Transverse colon (tissue), 4 donors: ENCODE data around the gene SPIN1. TPM values are rescaled to one million over a fixed set of nuclear protein-coding genes. Genes with fewer than 3 reads are reported as not detected.

Source experiments
- DNase-seq: peaks from one replicate; pipeline ENCODE4 v3.0.0-alpha.2; 2019
- H3K27ac ChIP-seq, 4 donors: fragments of 200-600 bp; sonication (generic); 2 replicates each; pipeline ENCODE4 v1.5.1; 2016 to 2018; ENCODE audit warnings: inconsistent platforms in 4 of 4
- H3K27me3 ChIP-seq: fragments of 200-600 bp; sonication (generic); 2 replicates; pipeline ENCODE4 v1.5.1; 2017; ENCODE audit warnings: inconsistent platforms
- H3K36me3 ChIP-seq, 4 donors: fragments of 200-600 bp; sonication (generic); 2 replicates each; pipeline ENCODE4 v1.5.1; 2017 to 2019; ENCODE audit warnings: inconsistent platforms in 4 of 4
- H3K4me1 ChIP-seq, 4 donors: fragments of 200-600 bp; sonication (generic); 2 replicates each; pipeline ENCODE4 v1.5.1; 2017 to 2020; ENCODE audit warnings: inconsistent platforms in 4 of 4
- H3K4me3 ChIP-seq, 4 donors: fragments of 200-600 bp; sonication (generic); 1 replicate in 1 of 4; 2 replicates in 3 of 4; pipeline versions ENCODE4 v1.5.1 to v1.6.1; 2017 to 2019; ENCODE audit warnings: inconsistent platforms in 4 of 4
- H3K9me3 ChIP-seq, 2 donors: fragments of 200-600 bp; sonication (generic); 2 replicates each; pipeline ENCODE4 v1.5.1; 2017 to 2019; ENCODE audit warnings: inconsistent platforms in 2 of 2
- CTCF ChIP-seq, 5 experiments: fragments of 200-600 bp in 3 of 5; fragments of 450-650 bp in 2 of 5; sonication (generic) in 3 of 5; IDR thresholded peaks; 1 replicate in 2 of 5; 2 replicates in 3 of 5; pipeline ENCODE4 v1.5.1; 2016 to 2017; ENCODE audit warnings: antibody characterized with exemption in 5 of 5, inconsistent platforms in 3 of 5, mild to moderate bottlenecking in 2 of 5, moderate library complexity in 1 of 5
- EP300 ChIP-seq: sonication (generic); formaldehyde crosslinking; IDR thresholded peaks from one replicate; pipeline ENCODE4 v1.6.1; 2017; ENCODE audit warnings: antibody characterized with exemption, low read depth
- POLR2A ChIP-seq: fragments of 450-650 bp; IDR thresholded peaks from one replicate; pipeline ENCODE4 v1.6.1; 2016; ENCODE audit warnings: antibody characterized with exemption, mild to moderate bottlenecking, moderate library complexity
- POLR2AphosphoS5 ChIP-seq, 3 donors: sonication (generic); formaldehyde crosslinking; IDR thresholded peaks; one replicate each; pipeline ENCODE4 v1.6.1; 2016; ENCODE audit warnings: antibody characterized with exemption in 3 of 3
- WGBS, 2 donors: methylation state at CpG; one replicate each; pipeline ENCODE4 v1.1.5; 2018; ENCODE audit warnings: low coverage in 1 of 2; 5-methylcytosine and 5-hydroxymethylcytosine counted together
- in situ Hi-C, 4 donors: fragments of 200-750 bp; cut with MboI; loops; one replicate each; pipeline versions ENCODE4 v1.15.0 to v1.15.1; 2017; ENCODE audit warnings: low sequenced_read_pairs in 3 of 4, low pct_ligation_motif_present in 1 of 4, low pct_unique_long_range_greater_than_20kb in 1 of 4
- intact Hi-C: fragments of 100-400 bp; cut with DNase I; formaldehyde crosslinking; loops from one replicate; pipeline ENCODE4 v1.15.1; 2023; ENCODE audit warnings: low total_unique reads
- total RNA-seq, 4 donors: library from RNA; depleted of rRNA; stranded (reverse); fragments of >200 nt; gene quantifications; one replicate each; pipeline ENCODE4 v1.1.0, GENCODE V29; 2016

The SPIN1 gene
- total RNA-seq, 4 donors from 2014 or later: 33.7 to 72.4 (median 57.3) TPM

GRCh38 chr9:88437210-88438146 lies 49.2 kb downstream of the SPIN1 start:
- H3K4me3 ChIP-seq: no peak overlapping the region
- DNase-seq: no peak
- in situ Hi-C loops (no loop called here), intact Hi-C loops (no loop called here)
- peaks cover 0 to 28% (median 6%) of the 10 kb centered on the region in 4 donors for H3K36me3 ChIP-seq
- WGBS, 2 donors: 83 to 86% methylated on average over 10 to 13 of the region's 13 CpGs
- H3K27me3 ChIP-seq: no peaks in the 10 kb centered on the region
- peak overlapping the region in 3 of 4 donors; percentile 9 to 61 (median 30) for H3K27ac ChIP-seq
- TF ChIP-seq EP300: no peak
- TF ChIP-seq POLR2A: no peak
- no peak for TF ChIP-seq CTCF (IDR thresholded peaks at IDR 0.05)
- no peak for TF ChIP-seq POLR2AphosphoS5 (IDR thresholded peaks at IDR 0.05)
- peaks cover 0 to 34% (median 15%) of the 10 kb centered on the region in 4 donors for H3K4me1 ChIP-seq
- H3K9me3 ChIP-seq: no peaks in the 10 kb centered on the region

- Histone ChIP-seq H3K27ac (no peak overlapping the region), H3K27me3 (no peaks in the 10 kb centered on the region), H3K4me3 (no peak overlapping the region), H3K9me3 (no peaks in the 10 kb centered on the region), H3K4me1 (peaks cover 0 to 34% (median 16%) of the 10 kb centered on the region in 4 donors), H3K36me3 (peaks cover 0 to 17% (median 1%) of the 10 kb centered on the region in 4 donors)
- in situ Hi-C loops (no loop called here), intact Hi-C loops (no loop called here)
- no peak for DNase-seq
- TF ChIP-seq POLR2A (no peak), POLR2AphosphoS5 (IDR thresholded peaks at IDR 0.05) (no peak), EP300 (no peak), CTCF (IDR thresholded peaks at IDR 0.05) (no peak)
- WGBS, 2 donors: 90 to 92% methylated on average over 2 to 3 of the region's 3 CpGs
Measured at GRCh38 chr9:88438811-88439210, 50.6 kb downstream of the SPIN1 start.

GRCh38 chr9:88441301-88442007 lies 53.2 kb downstream of the SPIN1 start:
- TF ChIP-seq POLR2AphosphoS5 (IDR thresholded peaks at IDR 0.05) (no peak), EP300 (no peak), CTCF (IDR thresholded peaks at IDR 0.05) (no peak), POLR2A (no peak)
- no peak overlapping the region for H3K4me3 ChIP-seq
- H3K27ac ChIP-seq: no peak overlapping the region
- no peak for DNase-seq
- H3K36me3 ChIP-seq: peaks cover 0 to 5% (median 0%) of the 10 kb centered on the region in 4 donors
- no peaks in the 10 kb centered on the region for H3K9me3 ChIP-seq
- in situ Hi-C loops: no loop called here
- 97 to 98% methylated on average over 10 to 15 of the region's 15 CpGs for WGBS, 2 donors
- H3K27me3 ChIP-seq: no peaks in the 10 kb centered on the region
- peaks cover 0 to 20% (median 9%) of the 10 kb centered on the region in 4 donors for H3K4me1 ChIP-seq
- intact Hi-C loops: no loop called here

- in situ Hi-C loops (no loop called here), intact Hi-C loops (no loop called here)
- H3K9me3 ChIP-seq: no peaks in the 10 kb centered on the region
- peaks cover 0 to 7% (median 1%) of the 10 kb centered on the region in 4 donors for H3K4me1 ChIP-seq
- TF ChIP-seq EP300: no peak
- TF ChIP-seq POLR2AphosphoS5 (IDR thresholded peaks at IDR 0.05): no peak
- no peak for TF ChIP-seq POLR2A
- no peak for TF ChIP-seq CTCF (IDR thresholded peaks at IDR 0.05)
- no peak for DNase-seq
- WGBS, 2 donors: 95 to 97% methylated on average over 5 to 7 of the region's 7 CpGs
- H3K36me3 ChIP-seq: peaks cover 0 to 5% (median 0%) of the 10 kb centered on the region in 4 donors
- H3K27ac ChIP-seq: no peak overlapping the region
- H3K27me3 ChIP-seq: no peaks in the 10 kb centered on the region
- H3K4me3 ChIP-seq: no peak overlapping the region
Measured at GRCh38 chr9:88443480-88444113, 55.4 kb downstream of the SPIN1 start.
